Hepatocyte (in vitro differentiated cells): Measurements from ENCODE around the gene COL7A1.

Source experiments
- EZH2 ChIP-seq: fragments of 200-600 bp; sonication (generic); IDR thresholded peaks from 2 replicates; pipeline ENCODE4 v1.6.1; 2016; ENCODE audit warnings: antibody characterized with exemption, mild to moderate bottlenecking, borderline replicate concordance
- TF ChIP-seq, protein P1 (sequence below): fragments of 200-600 bp; sonication (generic); IDR thresholded peaks from 2 replicates; pipeline ENCODE4 v1.5.1; 2016; ENCODE audit warnings: antibody characterized with exemption, mild to moderate bottlenecking; ENCODE audit not compliant: poor library complexity

- TF ChIP-seq, protein P1, sequence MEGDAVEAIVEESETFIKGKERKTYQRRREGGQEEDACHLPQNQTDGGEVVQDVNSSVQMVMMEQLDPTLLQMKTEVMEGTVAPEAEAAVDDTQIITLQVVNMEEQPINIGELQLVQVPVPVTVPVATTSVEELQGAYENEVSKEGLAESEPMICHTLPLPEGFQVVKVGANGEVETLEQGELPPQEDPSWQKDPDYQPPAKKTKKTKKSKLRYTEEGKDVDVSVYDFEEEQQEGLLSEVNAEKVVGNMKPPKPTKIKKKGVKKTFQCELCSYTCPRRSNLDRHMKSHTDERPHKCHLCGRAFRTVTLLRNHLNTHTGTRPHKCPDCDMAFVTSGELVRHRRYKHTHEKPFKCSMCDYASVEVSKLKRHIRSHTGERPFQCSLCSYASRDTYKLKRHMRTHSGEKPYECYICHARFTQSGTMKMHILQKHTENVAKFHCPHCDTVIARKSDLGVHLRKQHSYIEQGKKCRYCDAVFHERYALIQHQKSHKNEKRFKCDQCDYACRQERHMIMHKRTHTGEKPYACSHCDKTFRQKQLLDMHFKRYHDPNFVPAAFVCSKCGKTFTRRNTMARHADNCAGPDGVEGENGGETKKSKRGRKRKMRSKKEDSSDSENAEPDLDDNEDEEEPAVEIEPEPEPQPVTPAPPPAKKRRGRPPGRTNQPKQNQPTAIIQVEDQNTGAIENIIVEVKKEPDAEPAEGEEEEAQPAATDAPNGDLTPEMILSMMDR, result no peak
- no peak for TF ChIP-seq EZH2
Measured at GRCh38 chr3:48568476-48568875, 26.7 kb downstream of the COL7A1 start.
